ENCODE results near the gene CASS4.

DNA sequence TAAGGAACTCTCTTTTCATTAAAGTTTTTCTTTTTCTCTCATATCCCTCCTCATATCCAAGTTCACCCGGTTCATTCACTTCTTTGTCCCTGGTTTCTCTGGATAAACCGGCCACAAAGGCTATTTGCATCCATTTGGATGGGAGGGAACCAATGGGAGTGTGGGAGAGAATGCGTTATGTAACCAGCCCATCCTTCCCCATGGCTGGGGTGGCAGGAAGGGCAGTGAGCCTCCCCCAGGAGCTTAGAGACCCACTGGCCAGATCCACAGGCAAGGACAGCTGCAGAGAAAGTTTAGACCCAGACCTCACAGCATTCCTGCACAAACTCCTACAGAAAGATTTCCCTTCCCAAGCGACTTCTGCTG, 10.7 kb downstream of the CASS4 start:
- TF ChIP-seq, protein P1, sequence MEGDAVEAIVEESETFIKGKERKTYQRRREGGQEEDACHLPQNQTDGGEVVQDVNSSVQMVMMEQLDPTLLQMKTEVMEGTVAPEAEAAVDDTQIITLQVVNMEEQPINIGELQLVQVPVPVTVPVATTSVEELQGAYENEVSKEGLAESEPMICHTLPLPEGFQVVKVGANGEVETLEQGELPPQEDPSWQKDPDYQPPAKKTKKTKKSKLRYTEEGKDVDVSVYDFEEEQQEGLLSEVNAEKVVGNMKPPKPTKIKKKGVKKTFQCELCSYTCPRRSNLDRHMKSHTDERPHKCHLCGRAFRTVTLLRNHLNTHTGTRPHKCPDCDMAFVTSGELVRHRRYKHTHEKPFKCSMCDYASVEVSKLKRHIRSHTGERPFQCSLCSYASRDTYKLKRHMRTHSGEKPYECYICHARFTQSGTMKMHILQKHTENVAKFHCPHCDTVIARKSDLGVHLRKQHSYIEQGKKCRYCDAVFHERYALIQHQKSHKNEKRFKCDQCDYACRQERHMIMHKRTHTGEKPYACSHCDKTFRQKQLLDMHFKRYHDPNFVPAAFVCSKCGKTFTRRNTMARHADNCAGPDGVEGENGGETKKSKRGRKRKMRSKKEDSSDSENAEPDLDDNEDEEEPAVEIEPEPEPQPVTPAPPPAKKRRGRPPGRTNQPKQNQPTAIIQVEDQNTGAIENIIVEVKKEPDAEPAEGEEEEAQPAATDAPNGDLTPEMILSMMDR (conservative IDR thresholded peaks at IDR 0.05; ENCODE audit: low read depth, low read length), result no peak
- TF ChIP-seq EZH2 (IDR thresholded peaks at IDR 0.05; ENCODE audit: borderline replicate concordance, low read depth, low read length, poor library complexity, severe bottlenecking), result no peak
